DOHH2 (cell line): ENCODE results near the gene AADACL2.

Source experiments
- CTCF ChIP-seq: fragments of 200-600 bp; sonication (generic); IDR thresholded peaks from one replicate; pipeline ENCODE4 v1.5.1; 2014; ENCODE audit warnings: antibody characterized with exemption, mild to moderate bottlenecking, low read depth, low read length; ENCODE audit not compliant: poor library complexity, severe bottlenecking
- EZH2phosphoT487 ChIP-seq: fragments of 200-600 bp; sonication (generic); IDR thresholded peaks from 2 replicates; pipeline ENCODE4 v1.6.1; 2017; ENCODE audit warnings: borderline replicate concordance, mild to moderate bottlenecking, antibody characterized with exemption, low read length, moderate library complexity, mixed read lengths

DNA sequence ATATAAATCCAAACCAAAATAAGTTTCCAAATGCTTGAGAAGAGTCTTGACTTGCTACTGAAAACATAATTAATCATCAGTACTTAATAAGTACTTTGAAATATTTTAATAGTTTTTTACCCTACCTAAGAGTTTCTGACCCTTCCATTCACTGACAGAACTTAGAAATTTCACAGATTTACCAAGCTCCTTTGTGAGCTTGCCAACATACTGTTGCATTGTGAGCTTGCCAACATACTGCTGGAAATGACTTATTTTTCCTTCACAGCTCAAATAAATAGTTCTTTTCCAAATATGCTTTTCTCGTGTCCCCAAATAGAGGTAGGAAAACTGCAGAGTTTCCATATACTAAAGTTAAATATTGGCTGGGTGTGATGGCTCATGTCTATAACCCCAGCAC lies 70.5 kb downstream of the AADACL2 start:
- TF ChIP-seq CTCF = no peak
- TF ChIP-seq EZH2phosphoT487 = no peak
